ENCODE measurements around the gene CHCHD3. TPM values are rescaled to one million over a fixed set of nuclear protein-coding genes. Genes with fewer than 3 reads are reported as not detected.
A peak's percentile ranks its signal among the peaks of the same experiment; 100 is the strongest.

Gene CHCHD3
- total and polyA plus RNA-seq, 2 experiments from 2014 or later: 65.3 to 68.5 TPM

GRCh38 chr7:132997505-132997904 lies 84.4 kb downstream of the CHCHD3 start:
- Histone ChIP-seq H3K4me1 (ENCODE audit: insufficient read depth) (no peaks in the 10 kb centered on the region), H2AFZ (no peak overlapping the region), H4K20me1 (ENCODE audit: insufficient read depth, poor library complexity, severe bottlenecking) (no peaks in the 10 kb centered on the region), H3K9me3 (ENCODE audit: low read depth) (no peaks in the 10 kb centered on the region), H3K79me2 (peaks cover 63% of the 10 kb centered on the region), H3K4me3 (no peak overlapping the region), H3K4me2 (no peak overlapping the region), H3K27ac (no peak overlapping the region), H3K36me3 (replicated peaks; ENCODE audit: insufficient read depth, low read depth) (no peaks in the 10 kb centered on the region), H3K27me3 (no peaks in the 10 kb centered on the region), H3K9me2 (replicated peaks; ENCODE audit: insufficient read depth) (no peaks in the 10 kb centered on the region)
- DNase-seq (ENCODE audit: low spot score): no peak
- TF ChIP-seq EZH2 (IDR thresholded peaks at IDR 0.05; ENCODE audit: borderline replicate concordance) (no peak), CTCF (IDR thresholded peaks at IDR 0.05; ENCODE audit: poor library complexity) (no peak), EZH2phosphoT487 (IDR thresholded peaks at IDR 0.05; ENCODE audit: low read depth, severe bottlenecking, unreplicated experiment) (no peak)
- 94% methylated on average over 1 of the region's 1 CpG for WGBS (ENCODE audit: low lambda C conversion rate, missing lambda C conversion rate)

DNA sequence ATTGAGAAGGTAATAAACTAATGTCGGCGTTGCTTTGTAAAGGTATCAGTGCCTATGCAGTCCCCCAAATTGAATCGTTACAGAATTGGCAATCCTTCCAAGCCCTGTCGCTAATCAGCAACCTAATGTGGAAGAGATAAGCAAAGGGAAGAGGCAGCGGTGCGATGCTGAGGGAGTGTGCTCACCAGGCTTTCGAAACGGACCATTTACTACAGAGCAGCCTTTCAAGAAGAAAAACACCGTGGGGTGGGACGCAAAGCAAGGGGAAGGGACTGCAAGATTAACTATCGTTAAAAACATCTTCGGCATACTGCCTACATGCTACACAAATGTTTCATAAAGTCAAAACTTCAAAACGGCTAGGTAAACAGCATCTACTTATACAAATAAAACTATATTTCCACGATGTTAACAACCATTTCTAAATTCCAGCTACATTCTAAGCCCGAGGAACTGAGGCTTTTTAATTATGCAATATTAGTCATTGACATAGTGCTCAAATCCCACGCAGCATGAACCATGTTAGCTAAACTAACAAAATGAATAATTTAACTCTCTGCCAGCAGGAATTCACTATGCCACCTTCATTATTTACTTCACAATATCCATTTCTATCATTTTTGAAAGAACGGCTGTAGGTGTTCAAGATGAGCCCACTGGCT lies 85.2 kb downstream of the CHCHD3 start:
- no peaks in the 10 kb centered on the region for H4K20me1 ChIP-seq (ENCODE audit: insufficient read depth, poor library complexity, severe bottlenecking)
- peak overlapping the region; percentile 58 for H3K4me2 ChIP-seq
- H3K9me2 ChIP-seq (replicated peaks; ENCODE audit: insufficient read depth): no peaks in the 10 kb centered on the region
- peaks cover 3% of the 10 kb centered on the region for H3K4me1 ChIP-seq (ENCODE audit: insufficient read depth)
- TF ChIP-seq EZH2phosphoT487 (IDR thresholded peaks at IDR 0.05; ENCODE audit: low read depth, severe bottlenecking, unreplicated experiment) (no peak), EZH2 (IDR thresholded peaks at IDR 0.05; ENCODE audit: borderline replicate concordance) (no peak), CTCF (IDR thresholded peaks at IDR 0.05; ENCODE audit: poor library complexity) (no peak)
- H3K36me3 ChIP-seq (replicated peaks; ENCODE audit: insufficient read depth, low read depth): no peaks in the 10 kb centered on the region
- WGBS (ENCODE audit: low lambda C conversion rate, missing lambda C conversion rate): 64% methylated on average over 17 of the region's 17 CpGs
- no peak overlapping the region for H2AFZ ChIP-seq
- no peaks in the 10 kb centered on the region for H3K27me3 ChIP-seq
- no peak overlapping the region for H3K27ac ChIP-seq
- DNase-seq (ENCODE audit: low spot score): no peak
- H3K79me2 ChIP-seq: peaks cover 66% of the 10 kb centered on the region
- no peak overlapping the region for H3K4me3 ChIP-seq
- H3K9me3 ChIP-seq (ENCODE audit: low read depth): no peaks in the 10 kb centered on the region

DNA sequence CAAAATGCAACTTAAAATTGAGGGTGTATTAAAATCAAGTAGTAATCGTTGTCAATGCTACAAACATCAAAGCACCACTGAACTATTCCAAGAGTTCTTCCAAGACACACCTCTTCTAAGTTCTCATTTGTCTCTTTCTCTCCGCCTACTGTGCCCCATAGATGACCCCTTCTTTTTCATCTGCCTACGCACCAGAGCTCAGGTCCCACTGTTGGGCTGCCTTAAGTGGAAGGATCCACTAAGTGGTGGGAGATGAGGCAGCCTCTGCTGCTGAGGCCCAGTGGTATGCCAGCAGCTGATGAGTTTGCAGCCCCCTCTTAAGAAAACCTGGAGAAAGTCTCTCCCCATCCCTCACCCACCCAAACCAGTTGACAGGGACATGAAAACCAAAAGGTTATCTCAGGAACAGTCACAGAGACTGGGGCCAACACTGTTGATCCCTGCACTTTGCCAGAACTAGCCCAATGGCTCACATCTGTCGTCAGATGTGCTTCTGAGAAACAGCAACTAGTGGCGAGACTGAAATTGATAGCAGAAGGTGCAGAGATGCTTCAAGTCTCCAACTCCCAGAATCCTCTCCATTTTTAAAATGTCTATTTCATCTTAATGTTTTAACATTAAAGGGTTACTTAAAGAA lies 88.4 kb downstream of the CHCHD3 start:
- TF ChIP-seq EZH2phosphoT487 (IDR thresholded peaks at IDR 0.05; ENCODE audit: low read depth, severe bottlenecking, unreplicated experiment) (no peak), CTCF (IDR thresholded peaks at IDR 0.05; ENCODE audit: poor library complexity) (no peak)
- Histone ChIP-seq H3K4me2 (no peak overlapping the region), H4K20me1 (ENCODE audit: insufficient read depth, poor library complexity, severe bottlenecking) (no peaks in the 10 kb centered on the region), H2AFZ (no peak overlapping the region), H3K4me1 (ENCODE audit: insufficient read depth) (peaks cover 6% of the 10 kb centered on the region), H3K9me2 (replicated peaks; ENCODE audit: insufficient read depth) (no peaks in the 10 kb centered on the region), H3K4me3 (no peak overlapping the region), H3K27ac (no peak overlapping the region), H3K36me3 (replicated peaks; ENCODE audit: insufficient read depth, low read depth) (no peaks in the 10 kb centered on the region), H3K27me3 (no peaks in the 10 kb centered on the region), H3K9me3 (ENCODE audit: low read depth) (no peaks in the 10 kb centered on the region), H3K79me2 (peaks cover 70% of the 10 kb centered on the region)
- DNase-seq (ENCODE audit: low spot score): no peak
- WGBS (ENCODE audit: low lambda C conversion rate, missing lambda C conversion rate): 91% methylated on average over 5 of the region's 5 CpGs

Measured in hepatocyte (in vitro differentiated cells).